SW480 (cell line): Measurements from ENCODE around the gene HSP90AA1.
"Not testable (repeated sequence)": the region's sequence is repeated elsewhere in the genome, so short reads cannot be mapped to it uniquely, and the experiment has no call there.

ENCODE experiments used
- DNase-seq: peaks from one replicate; pipeline ENCODE4 v3.0.0-alpha.2; 2016; ENCODE audit warnings: low spot score

The HSP90AA1 gene

GRCh38 chr14:102066041-102066451, 20.8 kb downstream of the HSP90AA1 start:
- no peak for DNase-seq

- DNase-seq = not testable (repeated sequence)
Measured at GRCh38 chr14:102064590-102064989, 22.3 kb downstream of the HSP90AA1 start.

GRCh38 chr14:102063808-102064429, 22.9 kb downstream of the HSP90AA1 start:
- DNase-seq = no peak

GRCh38 chr14:102063109-102063807, 23.6 kb downstream of the HSP90AA1 start:
- DNase-seq = peak; percentile 95

GRCh38 chr14:102058961-102059360, 27.9 kb downstream of the HSP90AA1 start:
- no peak for DNase-seq

GRCh38 chr14:102058146-102058545, 28.7 kb downstream of the HSP90AA1 start:
- DNase-seq = no peak

GRCh38 chr14:102057480-102058114, 29.2 kb downstream of the HSP90AA1 start:
- DNase-seq = no peak

GRCh38 chr14:102056694-102057442, 30.0 kb downstream of the HSP90AA1 start:
- DNase-seq = no peak

GRCh38 chr14:102055181-102055901, 31.5 kb downstream of the HSP90AA1 start:
- no peak for DNase-seq

- DNase-seq = no peak
Measured at GRCh38 chr14:102052522-102052921, 34.3 kb downstream of the HSP90AA1 start.

- DNase-seq = no peak
Measured at GRCh38 chr14:102050625-102051024, 36.2 kb downstream of the HSP90AA1 start.

- DNase-seq = no peak
Measured at GRCh38 chr14:102050026-102050405, 36.8 kb downstream of the HSP90AA1 start.

GRCh38 chr14:102049258-102050025, 37.4 kb downstream of the HSP90AA1 start:
- DNase-seq = no peak

GRCh38 chr14:102047808-102048540, 38.9 kb downstream of the HSP90AA1 start:
- no peak for DNase-seq

GRCh38 chr14:102046337-102047278, 40.2 kb downstream of the HSP90AA1 start:
- DNase-seq = peak; percentile 85

GRCh38 chr14:102044566-102044965, 42.3 kb downstream of the HSP90AA1 start:
- no peak for DNase-seq

GRCh38 chr14:102043251-102044025, 43.4 kb downstream of the HSP90AA1 start:
- no peak for DNase-seq

- DNase-seq = no peak
Measured at GRCh38 chr14:102042699-102043098, 44.1 kb downstream of the HSP90AA1 start.
